GM12872 (cell line): ENCODE measurements around the gene MPDZ.

Experiments
- TF ChIP-seq, protein P1 (sequence below): IDR thresholded peaks from 3 replicates; pipeline ENCODE4 v1.5.1; 2011; ENCODE audit warnings: low read depth, mild to moderate bottlenecking, low read length, moderate library complexity; ENCODE audit not compliant: insufficient read depth

MPDZ gene

DNA sequence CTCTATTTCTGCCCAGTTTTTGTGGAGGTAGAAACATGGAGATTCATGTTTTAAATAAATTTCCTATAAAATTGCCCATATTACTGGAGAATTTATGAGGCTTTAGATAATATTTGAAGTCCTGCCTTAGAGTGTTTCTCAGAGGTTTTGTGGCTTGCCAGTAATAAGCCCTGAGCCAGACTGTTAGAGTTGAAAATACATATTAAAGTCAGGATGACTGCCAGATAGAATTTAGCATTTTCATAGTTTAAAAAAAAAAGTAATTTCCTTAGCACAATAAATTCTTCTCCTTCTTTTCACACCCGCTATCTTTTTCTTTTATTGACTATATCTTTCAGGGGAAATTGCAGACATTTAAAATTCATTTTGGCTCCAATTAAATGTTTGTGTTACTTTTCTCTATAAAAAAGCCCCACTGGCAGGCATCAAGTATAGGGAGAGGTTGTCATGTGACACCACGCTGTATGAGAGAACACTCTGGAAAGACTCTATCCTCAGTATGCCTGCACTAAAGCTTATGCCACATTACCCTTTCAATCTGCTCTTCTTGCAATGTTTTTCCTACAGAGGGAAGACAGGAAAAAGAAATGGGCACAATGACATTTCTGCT is 135.2 kb downstream of the MPDZ start:
- TF ChIP-seq, protein P1, sequence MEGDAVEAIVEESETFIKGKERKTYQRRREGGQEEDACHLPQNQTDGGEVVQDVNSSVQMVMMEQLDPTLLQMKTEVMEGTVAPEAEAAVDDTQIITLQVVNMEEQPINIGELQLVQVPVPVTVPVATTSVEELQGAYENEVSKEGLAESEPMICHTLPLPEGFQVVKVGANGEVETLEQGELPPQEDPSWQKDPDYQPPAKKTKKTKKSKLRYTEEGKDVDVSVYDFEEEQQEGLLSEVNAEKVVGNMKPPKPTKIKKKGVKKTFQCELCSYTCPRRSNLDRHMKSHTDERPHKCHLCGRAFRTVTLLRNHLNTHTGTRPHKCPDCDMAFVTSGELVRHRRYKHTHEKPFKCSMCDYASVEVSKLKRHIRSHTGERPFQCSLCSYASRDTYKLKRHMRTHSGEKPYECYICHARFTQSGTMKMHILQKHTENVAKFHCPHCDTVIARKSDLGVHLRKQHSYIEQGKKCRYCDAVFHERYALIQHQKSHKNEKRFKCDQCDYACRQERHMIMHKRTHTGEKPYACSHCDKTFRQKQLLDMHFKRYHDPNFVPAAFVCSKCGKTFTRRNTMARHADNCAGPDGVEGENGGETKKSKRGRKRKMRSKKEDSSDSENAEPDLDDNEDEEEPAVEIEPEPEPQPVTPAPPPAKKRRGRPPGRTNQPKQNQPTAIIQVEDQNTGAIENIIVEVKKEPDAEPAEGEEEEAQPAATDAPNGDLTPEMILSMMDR: no peak

DNA sequence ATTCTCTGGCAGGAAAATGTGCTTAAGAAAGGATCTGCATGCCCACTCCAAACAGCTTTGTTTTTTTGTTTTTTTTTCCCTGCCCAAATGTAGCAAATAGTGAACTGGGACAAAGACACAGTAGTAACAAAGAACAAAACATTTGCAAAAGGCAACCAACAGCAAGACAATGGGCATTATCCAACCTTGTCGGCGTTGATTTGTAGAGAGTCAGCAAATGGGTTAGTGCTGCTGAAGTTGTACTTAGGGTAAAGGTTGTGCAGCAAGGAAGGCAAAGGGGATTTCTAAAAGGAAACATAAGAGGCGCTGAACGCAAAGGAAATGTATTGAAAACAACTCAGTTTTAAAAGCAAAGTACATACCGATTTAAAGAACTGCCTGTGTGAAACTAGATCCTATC is 136.2 kb downstream of the MPDZ start:
- TF ChIP-seq, protein P1: no peak

DNA sequence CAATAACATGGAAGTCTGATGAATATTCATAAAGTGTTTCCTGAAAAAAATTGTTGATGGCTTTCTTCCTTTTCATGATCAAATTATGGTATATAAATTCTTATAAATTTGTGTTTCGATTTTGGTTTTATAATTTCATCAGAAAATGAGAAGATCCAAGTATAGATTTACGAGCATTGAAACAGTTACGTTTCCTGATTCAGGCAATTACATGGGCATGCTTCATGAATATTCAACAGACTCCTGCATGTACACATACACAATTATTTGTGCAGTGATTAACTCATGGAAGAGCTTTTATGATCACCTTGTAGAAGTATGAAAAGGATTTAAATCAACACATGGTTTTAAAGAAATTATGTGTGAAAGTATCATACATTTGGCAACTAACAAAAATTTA is 136.7 kb downstream of the MPDZ start:
- TF ChIP-seq, protein P1: no peak

DNA sequence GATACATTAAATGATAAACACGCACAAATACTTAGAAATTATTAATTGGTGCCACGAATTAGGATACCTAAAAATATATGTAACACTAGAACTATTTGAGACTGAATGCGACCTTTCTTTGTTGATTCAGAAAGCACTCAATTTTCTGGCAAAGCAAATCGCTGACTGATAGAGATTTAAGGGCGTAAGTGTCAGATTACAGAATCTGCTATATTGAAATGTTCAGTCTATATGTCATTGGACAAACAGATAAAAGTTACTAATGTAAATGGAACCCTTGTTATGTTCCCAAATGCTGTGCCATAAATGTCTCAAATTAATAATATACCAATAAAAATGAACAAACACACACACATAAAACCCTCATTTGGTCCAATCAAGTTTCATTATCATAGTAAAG is 137.9 kb downstream of the MPDZ start:
- TF ChIP-seq, protein P1: no peak

DNA sequence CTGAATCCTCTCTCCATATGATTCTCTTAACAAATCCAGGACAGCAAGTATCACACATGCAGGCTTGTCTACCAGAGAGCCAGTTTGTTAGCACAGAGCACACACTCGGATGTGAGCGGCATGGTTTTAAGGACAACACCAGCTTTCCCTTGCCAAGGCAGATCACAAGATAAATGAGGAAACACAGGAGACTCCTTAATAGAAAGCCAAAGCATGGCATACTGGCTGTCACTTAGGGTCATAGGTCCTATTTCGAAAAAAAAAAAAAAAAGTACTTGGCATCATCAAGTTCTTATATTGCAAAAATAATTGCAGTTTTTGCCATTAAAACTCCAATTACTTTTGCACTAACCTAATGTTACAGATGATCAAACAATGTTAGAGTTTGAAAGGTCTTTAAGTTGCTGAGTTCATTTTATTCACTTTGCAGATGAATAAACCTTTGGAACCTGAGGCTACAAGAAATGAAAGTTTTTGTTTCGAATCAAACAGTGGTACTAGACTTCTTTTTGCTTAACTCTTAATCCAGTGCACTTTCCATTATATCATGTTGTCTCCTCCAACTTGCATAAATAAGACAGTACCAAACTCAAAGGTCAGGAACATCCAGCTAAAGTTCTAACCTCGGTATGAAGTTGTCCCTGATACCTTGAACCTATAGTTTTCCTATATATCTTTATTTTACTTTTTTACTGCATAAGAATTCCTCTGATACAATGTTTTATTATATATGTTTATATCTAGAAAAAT is 138.5 kb downstream of the MPDZ start:
- TF ChIP-seq, protein P1: no peak

DNA sequence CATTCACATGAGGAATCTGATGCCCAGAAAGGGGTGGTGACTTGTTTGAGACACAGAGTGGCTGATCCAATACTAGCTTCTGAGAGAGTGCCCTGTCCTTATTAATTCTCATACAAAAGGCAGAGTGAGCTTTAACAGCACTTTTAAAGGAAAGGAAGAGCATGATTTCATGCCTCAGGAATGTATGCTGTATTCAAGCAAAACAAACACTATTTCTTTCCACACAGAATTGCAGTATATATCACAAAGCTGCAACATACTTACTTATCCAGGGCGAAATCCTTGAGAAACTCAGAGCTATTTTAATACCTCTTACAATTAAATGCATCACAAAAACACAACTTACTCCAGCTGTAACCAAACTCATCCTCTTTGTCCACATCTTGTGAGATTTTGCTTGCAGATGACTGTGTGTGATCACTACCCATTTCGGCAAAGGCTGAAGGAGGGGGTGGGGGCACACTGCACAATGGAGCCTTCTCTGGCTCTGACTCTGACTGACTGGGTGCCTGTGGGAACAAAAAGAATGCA is 139.8 kb downstream of the MPDZ start:
- TF ChIP-seq, protein P1: no peak

DNA sequence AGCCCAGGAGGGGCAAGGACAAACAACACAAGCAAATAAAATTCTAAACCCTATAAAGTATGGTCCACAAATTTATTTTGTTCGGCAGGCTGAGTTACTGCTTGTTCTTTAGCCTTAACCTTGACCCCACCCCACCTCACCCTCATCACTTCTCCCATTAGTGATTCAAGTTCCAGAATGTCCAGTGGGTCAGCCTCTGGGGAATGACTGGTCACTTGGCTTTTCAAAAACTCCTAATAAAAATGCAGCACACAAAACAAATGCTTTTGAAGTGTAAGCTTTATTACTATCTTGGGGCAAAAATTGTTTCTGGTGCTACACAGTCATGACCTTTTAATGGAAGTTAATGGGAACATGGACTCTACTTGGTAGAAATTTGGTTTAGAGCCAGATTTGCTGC is 142.1 kb downstream of the MPDZ start:
- TF ChIP-seq, protein P1: no peak
